ENCODE measurements around the gene HNRNPH1.

GRCh38 chr5:179585941-179586401, 37.5 kb downstream of the HNRNPH1 start:
- TF ChIP-seq CTCF (IDR thresholded peaks at IDR 0.05) (no peak), POLR2A (IDR thresholded peaks at IDR 0.05) (no peak), POLR2AphosphoS5 (IDR thresholded peaks at IDR 0.05) (no peak), EP300 (IDR thresholded peaks at IDR 0.05) (no peak)
